Measurements from ENCODE around the gene NT5DC1.

DNA sequence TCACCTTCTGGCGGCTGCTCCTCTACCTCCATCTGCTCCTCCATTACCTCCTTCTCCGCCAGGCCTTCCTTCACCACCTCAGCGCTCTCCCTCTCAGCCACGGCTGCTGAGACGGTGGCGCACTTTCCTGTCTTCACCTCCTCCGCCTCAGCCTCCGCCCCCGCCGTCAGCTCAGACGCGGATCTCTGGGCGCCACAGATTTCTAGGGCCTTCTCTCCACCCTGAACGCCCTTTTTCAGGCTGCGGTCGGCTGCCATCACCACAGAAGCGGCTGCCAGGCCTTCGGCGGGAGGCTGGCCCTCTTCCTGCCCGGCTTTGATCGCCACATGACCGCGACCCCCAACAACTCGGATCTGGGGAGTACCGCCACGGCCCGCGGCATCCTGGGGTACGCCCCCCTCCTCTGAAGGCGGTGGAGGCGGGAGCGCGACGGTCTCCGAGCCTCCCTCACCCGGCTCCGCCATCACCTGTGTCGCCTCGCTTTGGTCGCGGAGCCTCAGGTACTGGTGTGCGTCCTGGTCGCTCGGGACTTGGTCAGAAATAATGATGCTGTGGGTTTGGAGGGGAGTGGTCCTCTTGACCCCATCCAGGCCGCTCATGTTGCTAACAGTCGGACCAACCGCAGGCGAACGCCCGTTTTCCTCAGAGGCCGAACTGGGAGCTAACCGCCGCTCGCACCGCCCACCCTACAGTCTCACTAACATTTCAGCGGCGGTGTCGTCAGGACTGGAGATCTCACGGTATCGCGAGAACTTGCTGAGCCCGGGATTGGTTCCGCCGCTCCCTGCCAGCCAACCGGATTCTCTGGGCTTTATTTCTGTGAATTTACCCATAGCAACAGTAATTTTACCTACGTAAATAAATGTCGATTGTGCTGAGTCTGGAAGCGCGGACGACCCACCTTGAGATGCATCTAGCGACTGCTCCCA lies 178.8 kb downstream of the NT5DC1 start, which contains the start of gene TSPYL1:
- TF ChIP-seq, protein P1, sequence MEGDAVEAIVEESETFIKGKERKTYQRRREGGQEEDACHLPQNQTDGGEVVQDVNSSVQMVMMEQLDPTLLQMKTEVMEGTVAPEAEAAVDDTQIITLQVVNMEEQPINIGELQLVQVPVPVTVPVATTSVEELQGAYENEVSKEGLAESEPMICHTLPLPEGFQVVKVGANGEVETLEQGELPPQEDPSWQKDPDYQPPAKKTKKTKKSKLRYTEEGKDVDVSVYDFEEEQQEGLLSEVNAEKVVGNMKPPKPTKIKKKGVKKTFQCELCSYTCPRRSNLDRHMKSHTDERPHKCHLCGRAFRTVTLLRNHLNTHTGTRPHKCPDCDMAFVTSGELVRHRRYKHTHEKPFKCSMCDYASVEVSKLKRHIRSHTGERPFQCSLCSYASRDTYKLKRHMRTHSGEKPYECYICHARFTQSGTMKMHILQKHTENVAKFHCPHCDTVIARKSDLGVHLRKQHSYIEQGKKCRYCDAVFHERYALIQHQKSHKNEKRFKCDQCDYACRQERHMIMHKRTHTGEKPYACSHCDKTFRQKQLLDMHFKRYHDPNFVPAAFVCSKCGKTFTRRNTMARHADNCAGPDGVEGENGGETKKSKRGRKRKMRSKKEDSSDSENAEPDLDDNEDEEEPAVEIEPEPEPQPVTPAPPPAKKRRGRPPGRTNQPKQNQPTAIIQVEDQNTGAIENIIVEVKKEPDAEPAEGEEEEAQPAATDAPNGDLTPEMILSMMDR (IDR thresholded peaks at IDR 0.05): no peak
- peak; percentile 99 for TF ChIP-seq POLR2A (IDR thresholded peaks at IDR 0.05)
